RWPE1 (cell line): ENCODE results near the gene PHF13.

Experiments
- CTCF ChIA-PET: fragments of 350-600 bp; sonication (Branson Sonifier 250); formaldehyde crosslinking; extraction: SDS; loops from one replicate; lab custom pipeline; 2021; lab: Yijun Ruan, JAX
- POLR2A ChIA-PET: fragments of 400-600 bp; formaldehyde crosslinking; extraction: SDS; loops from one replicate; lab custom pipeline; 2020; ENCODE audit warnings: antibody characterized with exemption; ENCODE audit not compliant: low non-redundant PET; lab: Yijun Ruan, JAX
- DNase-seq: peaks from one replicate; pipeline ENCODE4 v3.0.0; 2012; ENCODE audit warnings: low spot score
- H3K27ac ChIP-seq: fragments of 450-650 bp; 2 replicates; pipeline ENCODE4 v1.5.1; 2017
- CTCF ChIP-seq: fragments of 450-650 bp; conservative IDR thresholded peaks from 2 replicates; pipeline ENCODE4 v1.5.1; 2017; ENCODE audit warnings: low read depth, mild to moderate bottlenecking

Gene PHF13

GRCh38 chr1:6590046-6590445, 23.5 kb upstream of the PHF13 start:
- no peak for TF ChIP-seq CTCF
- ChIA-PET CTCF (no interaction called here), POLR2A (interaction anchor here (0.7 to 1.1 kb wide), 2 partner anchors 9 kb away, joined by 3 to 4 read pairs; no protein-coding TSS in a partner anchor)
- H3K27ac ChIP-seq: peak overlapping the region; percentile 98
- no peak for DNase-seq

- H3K27ac ChIP-seq: peak overlapping the region; percentile 61
- DNase-seq: no peak
- ChIA-PET POLR2A (no interaction called here), CTCF (interaction anchor here (1.0 kb wide), 1 partner anchor 10 kb away, joined by 5 read pairs; no protein-coding TSS in a partner anchor)
- TF ChIP-seq CTCF: no peak
Observed at GRCh38 chr1:6591222-6591621, 22.3 kb upstream of the PHF13 start.

GRCh38 chr1:6591644-6592043, 21.9 kb upstream of the PHF13 start:
- H3K27ac ChIP-seq: peak overlapping the region; percentile 61
- POLR2A ChIA-PET: no interaction called here
- no peak for TF ChIP-seq CTCF

GRCh38 chr1:6592441-6592840, 21.1 kb upstream of the PHF13 start:
- peak overlapping the region; percentile 61 for H3K27ac ChIP-seq
- POLR2A ChIA-PET: no interaction called here
- no peak for DNase-seq
- TF ChIP-seq CTCF: no peak
- CTCF ChIA-PET: no interaction called here

More at GRCh38 chr1:6591644-6592043, 21.9 kb upstream of the PHF13 start:
- no peak for DNase-seq
- CTCF ChIA-PET: interaction anchor here (0.6 to 1.0 kb wide), 2 partner anchors 10 to 15 kb away, joined by 4 to 5 read pairs; no protein-coding TSS in a partner anchor

- TF ChIP-seq CTCF: no peak
- no peak for DNase-seq
- peak overlapping the region; percentile 61 for H3K27ac ChIP-seq
- POLR2A ChIA-PET: no interaction called here
- CTCF ChIA-PET: no interaction called here
Observed at GRCh38 chr1:6592865-6593593, 20.5 kb upstream of the PHF13 start.

GRCh38 chr1:6593810-6594209, 19.7 kb upstream of the PHF13 start:
- POLR2A ChIA-PET: no interaction called here
- CTCF ChIA-PET: no interaction called here

More at GRCh38 chr1:6593810-6594209, 19.7 kb upstream of the PHF13 start:
- H3K27ac ChIP-seq: peak overlapping the region; percentile 61
- DNase-seq: no peak
- no peak for TF ChIP-seq CTCF
